ENCODE measurements around the gene GPD1L.

Gene GPD1L

DNA sequence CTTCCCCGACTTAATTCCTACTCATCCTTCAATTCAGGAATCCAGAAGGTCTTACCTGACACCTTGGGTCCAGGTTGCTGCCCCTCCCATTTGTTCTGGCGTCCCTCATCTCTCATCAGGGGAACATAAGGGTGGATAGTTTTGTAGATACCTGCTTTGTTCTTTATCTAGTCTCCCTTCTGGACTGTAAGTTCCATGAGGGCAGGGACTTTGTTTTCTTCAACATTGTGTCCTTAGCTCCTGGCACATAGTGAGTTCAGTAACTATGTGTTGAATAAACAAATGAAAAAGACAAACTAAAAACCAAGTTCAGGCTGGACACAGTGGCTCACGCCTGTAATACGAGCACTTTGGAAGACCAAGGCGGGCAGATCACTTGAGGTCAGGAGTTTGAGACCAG is 13.2 kb upstream of the GPD1L start:
- no peak overlapping the region for H3K4me3 ChIP-seq (ENCODE audit: low read depth, low read length)
- no peak for DNase-seq (ENCODE audit: low read depth)
- TF ChIP-seq, protein P1, sequence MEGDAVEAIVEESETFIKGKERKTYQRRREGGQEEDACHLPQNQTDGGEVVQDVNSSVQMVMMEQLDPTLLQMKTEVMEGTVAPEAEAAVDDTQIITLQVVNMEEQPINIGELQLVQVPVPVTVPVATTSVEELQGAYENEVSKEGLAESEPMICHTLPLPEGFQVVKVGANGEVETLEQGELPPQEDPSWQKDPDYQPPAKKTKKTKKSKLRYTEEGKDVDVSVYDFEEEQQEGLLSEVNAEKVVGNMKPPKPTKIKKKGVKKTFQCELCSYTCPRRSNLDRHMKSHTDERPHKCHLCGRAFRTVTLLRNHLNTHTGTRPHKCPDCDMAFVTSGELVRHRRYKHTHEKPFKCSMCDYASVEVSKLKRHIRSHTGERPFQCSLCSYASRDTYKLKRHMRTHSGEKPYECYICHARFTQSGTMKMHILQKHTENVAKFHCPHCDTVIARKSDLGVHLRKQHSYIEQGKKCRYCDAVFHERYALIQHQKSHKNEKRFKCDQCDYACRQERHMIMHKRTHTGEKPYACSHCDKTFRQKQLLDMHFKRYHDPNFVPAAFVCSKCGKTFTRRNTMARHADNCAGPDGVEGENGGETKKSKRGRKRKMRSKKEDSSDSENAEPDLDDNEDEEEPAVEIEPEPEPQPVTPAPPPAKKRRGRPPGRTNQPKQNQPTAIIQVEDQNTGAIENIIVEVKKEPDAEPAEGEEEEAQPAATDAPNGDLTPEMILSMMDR (IDR thresholded peaks at IDR 0.05; ENCODE audit: low read depth, low read length, missing control alignments), result no peak

DNA sequence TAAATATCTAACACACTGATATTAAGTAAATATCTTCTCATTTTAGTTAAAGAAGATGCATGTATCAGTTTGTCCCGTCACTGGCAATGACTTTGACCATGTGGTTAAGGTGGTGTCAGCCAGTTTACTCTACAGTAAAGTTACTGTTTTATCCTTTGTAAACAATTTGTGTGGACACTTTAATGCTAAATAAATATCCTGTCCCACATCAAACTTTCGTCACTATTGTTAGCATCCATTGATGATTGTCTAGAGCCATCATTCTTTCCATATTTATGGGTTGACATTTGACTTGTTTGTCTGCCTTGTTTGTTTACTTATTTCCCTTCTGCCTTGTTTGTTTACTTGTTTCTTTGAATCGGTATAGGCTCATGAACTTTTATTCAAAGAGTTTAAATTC is 11.0 kb upstream of the GPD1L start:
- DNase-seq (ENCODE audit: low read depth), result no peak
- H3K4me3 ChIP-seq (ENCODE audit: low read depth, low read length), result no peak overlapping the region
- TF ChIP-seq, protein P1 (IDR thresholded peaks at IDR 0.05; ENCODE audit: low read depth, low read length, missing control alignments), result no peak

DNA sequence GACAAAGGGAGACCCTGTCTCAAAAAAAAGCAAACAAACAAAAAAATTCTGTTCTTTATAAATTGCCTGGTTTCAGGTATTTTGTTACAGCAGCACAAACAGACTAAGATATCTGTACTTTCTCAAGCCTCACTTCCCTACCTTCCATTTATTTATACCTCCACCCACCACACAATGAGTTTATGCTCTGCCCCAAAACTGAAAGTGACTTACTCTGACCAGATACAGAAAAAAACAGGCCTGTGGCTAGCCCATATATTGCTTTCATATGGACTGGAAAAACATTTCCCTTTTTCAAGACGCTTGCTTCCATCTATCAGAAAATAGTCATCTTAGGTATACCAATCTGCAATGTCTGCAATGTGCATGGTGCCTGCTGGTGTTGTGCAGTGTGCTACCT is 8.7 kb upstream of the GPD1L start:
- DNase-seq (ENCODE audit: low read depth), result no peak
- TF ChIP-seq, protein P1 (IDR thresholded peaks at IDR 0.05; ENCODE audit: low read depth, low read length, missing control alignments), result no peak
- no peak overlapping the region for H3K4me3 ChIP-seq (ENCODE audit: low read depth, low read length)

DNA sequence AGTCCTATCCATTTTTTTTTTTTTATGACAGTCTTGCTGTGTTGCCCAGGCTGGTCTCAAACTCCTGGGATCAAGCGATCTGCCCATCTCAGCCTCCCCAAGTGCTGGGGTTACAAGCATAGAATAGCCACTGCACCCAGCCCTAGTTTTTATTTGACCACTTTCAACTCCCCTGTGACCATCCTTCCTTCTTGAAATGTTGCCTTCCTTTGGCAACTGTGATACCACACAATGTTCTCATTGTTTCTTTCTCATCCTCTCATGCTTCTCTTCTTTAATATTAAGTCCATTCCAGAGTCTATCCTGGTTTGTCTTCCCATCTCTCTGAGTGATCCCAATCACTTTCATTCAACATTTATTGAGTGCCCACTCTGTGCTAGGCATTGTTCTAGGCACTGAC is 7.9 kb upstream of the GPD1L start:
- TF ChIP-seq, protein P1 (IDR thresholded peaks at IDR 0.05; ENCODE audit: low read depth, low read length, missing control alignments), result no peak
- no peak overlapping the region for H3K4me3 ChIP-seq (ENCODE audit: low read depth, low read length)
- no peak for DNase-seq (ENCODE audit: low read depth)

DNA sequence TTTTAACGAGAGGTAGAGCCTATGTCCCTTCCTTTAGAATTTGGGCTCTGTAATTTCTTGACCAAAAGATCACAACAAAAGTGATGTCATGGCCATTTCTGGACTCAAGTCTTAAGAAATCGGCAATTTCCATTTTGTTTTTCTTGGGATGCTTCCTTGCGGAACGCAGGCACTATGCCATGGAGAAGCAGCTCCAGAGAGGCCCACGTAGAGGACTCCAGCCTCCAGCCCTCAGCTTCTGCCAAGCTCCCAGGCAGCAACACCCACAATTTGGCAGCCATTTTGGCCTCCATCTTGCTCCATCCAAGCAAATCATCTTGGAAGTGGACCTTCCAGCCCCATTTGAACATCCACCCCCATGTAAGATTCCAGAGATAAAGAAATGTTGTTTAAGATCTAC is 6.0 kb upstream of the GPD1L start:
- DNase-seq (ENCODE audit: low read depth), result no peak

DNA sequence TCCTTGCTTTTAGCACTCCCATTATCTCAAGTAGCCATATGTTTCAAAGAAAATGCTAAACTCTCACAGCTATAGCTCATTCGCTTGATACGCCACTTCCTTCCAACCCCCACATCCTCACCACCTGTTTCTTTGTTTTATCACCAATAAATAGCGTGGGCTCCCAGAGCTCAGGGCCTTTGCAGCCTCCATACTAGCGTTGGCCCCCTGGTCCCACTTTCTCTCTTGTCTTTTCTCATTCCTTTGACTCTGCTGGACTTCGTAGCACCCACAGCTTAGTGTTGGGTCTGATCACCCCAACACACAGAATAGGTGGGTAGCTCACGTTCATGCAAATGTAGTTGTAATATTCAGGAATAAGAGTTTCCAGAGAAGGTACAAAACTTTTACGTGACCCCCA is 4.1 kb upstream of the GPD1L start:
- H3K4me3 ChIP-seq (ENCODE audit: low read depth, low read length), result no peak overlapping the region
- DNase-seq (ENCODE audit: low read depth), result no peak
- TF ChIP-seq, protein P1 (IDR thresholded peaks at IDR 0.05; ENCODE audit: low read depth, low read length, missing control alignments), result no peak

More for the DNA sequence above, 6.0 kb upstream of the GPD1L start:
- H3K4me3 ChIP-seq (ENCODE audit: low read depth, low read length), result no peak overlapping the region
- TF ChIP-seq, protein P1 (IDR thresholded peaks at IDR 0.05; ENCODE audit: low read depth, low read length, missing control alignments), result no peak

DNA sequence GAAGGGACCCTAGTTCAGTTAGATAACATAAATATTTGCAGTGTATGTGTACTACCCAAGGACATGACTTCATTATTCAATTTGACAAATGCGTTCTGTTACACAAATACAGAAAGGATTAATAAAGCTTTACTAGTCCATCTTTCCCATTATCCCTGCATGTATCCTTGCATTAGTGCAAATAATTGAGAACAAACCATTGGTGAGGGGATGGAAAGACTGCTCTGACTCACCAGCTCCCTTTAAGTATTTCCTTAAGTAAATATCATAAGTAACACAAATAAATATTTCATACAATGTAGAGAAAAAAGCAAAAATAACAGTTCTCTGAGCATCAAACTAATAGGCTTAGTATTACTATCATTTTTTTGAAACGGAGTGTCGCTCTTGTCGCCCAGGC is 1.9 kb upstream of the GPD1L start:
- no peak for DNase-seq (ENCODE audit: low read depth)
- TF ChIP-seq, protein P1 (IDR thresholded peaks at IDR 0.05; ENCODE audit: low read depth, low read length, missing control alignments), result no peak
- H3K4me3 ChIP-seq (ENCODE audit: low read depth, low read length), result no peak overlapping the region

Data from GM12864 (cell line).